ENCODE data around the gene EPHB1. TPM values are rescaled to one million over a fixed set of nuclear protein-coding genes. Genes with fewer than 3 reads are reported as not detected.
A peak's percentile ranks its signal among the peaks of the same experiment; 100 is the strongest.

EPHB1 gene
- total RNA-seq, 1 donor from 2014 or later, result 0.53 TPM

DNA sequence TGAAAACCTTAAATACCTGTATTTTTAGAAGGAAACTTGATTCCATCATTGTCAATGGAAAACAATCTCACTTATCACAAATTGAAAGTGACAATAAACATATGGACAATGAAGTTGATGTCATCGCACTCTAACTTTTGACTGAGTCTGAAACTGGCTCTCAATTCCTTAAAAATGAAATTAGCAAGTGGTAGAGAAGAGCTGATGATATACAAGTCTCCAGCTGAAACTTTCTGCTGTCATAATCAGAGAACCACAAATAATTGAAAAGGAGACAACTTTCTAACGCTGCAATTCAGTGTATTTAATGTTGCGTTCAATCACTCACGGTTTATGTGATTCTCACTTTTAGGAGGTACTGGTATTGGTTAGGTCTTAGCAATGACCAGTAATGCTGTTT is 37.5 kb downstream of the EPHB1 start:
- TF ChIP-seq, protein P1, sequence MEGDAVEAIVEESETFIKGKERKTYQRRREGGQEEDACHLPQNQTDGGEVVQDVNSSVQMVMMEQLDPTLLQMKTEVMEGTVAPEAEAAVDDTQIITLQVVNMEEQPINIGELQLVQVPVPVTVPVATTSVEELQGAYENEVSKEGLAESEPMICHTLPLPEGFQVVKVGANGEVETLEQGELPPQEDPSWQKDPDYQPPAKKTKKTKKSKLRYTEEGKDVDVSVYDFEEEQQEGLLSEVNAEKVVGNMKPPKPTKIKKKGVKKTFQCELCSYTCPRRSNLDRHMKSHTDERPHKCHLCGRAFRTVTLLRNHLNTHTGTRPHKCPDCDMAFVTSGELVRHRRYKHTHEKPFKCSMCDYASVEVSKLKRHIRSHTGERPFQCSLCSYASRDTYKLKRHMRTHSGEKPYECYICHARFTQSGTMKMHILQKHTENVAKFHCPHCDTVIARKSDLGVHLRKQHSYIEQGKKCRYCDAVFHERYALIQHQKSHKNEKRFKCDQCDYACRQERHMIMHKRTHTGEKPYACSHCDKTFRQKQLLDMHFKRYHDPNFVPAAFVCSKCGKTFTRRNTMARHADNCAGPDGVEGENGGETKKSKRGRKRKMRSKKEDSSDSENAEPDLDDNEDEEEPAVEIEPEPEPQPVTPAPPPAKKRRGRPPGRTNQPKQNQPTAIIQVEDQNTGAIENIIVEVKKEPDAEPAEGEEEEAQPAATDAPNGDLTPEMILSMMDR (IDR thresholded peaks at IDR 0.05), result no peak
- H3K27me3 ChIP-seq, result no peaks in the 10 kb centered on the region
- no peaks in the 10 kb centered on the region for H3K9me3 ChIP-seq
- no peaks in the 10 kb centered on the region for H3K36me3 ChIP-seq
- intact Hi-C loops (cut with DNase I), result no loop called here
- H3K4me3 ChIP-seq, result no peak overlapping the region
- no peaks in the 10 kb centered on the region for H3K4me1 ChIP-seq
- DNase-seq (ENCODE audit: low spot score in 2 of 2), result no peak
- no peak overlapping the region for H3K27ac ChIP-seq

DNA sequence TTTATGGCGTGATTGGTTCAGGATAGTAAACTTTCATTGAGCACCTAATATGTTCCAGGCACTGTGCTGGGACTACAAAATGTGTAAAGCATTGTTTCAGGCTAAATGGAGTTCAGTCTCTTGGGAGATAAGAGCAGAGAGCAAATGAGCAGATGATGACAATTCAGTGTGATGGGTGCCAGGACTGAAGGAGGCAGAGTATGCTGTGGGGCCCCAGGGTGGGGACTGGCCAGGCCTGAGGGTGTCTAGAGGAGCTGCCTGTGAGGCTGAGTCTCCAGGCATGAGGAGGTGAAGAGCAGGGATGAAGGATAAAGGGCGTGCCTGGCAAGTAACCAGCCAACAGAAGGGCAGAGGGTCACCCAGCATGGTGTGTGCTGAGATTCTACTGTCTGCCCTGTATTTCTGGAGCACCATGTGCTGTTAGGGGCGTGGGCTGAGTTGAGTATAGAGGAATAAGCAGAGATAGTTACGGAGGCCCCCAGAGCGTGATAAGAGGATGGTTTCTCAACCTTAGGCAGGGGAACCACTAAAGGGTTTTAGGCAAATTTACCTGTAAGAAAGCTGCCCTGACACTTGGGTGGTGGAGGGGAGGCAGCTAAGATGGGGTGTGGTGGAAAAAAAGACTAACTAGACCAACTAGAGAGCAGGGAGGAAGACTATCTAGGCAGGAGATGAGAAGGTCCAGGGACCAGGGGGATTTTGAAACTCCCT is 38.5 kb downstream of the EPHB1 start:
- Histone ChIP-seq H3K27me3 (no peaks in the 10 kb centered on the region), H3K4me1 (no peaks in the 10 kb centered on the region), H3K36me3 (no peaks in the 10 kb centered on the region), H3K27ac (no peak overlapping the region), H3K4me3 (no peak overlapping the region), H3K9me3 (no peaks in the 10 kb centered on the region)
- intact Hi-C loops (cut with DNase I), result no loop called here
- TF ChIP-seq, protein P1 (IDR thresholded peaks at IDR 0.05), result no peak
- DNase-seq (ENCODE audit: low spot score in 2 of 2), result peak in 1 of 2 donors; percentile 33

DNA sequence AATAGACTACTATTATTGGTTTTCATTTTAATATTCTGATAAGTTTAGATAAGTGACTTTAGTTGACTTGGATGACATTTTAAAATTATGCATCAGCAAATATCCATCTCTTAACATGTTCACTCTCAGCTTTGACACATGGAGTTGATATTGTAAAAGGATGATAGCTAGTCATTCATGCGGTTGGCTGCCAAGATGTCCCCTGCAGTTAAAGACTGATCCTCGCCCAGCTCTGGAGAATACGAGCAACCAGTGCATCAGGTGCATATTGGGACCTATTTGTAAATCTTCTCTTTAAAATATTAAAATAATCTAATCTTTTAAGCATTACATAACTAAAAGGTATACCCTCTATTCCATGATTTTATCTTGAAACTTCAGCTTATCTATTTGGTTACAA is 41.9 kb downstream of the EPHB1 start:
- Histone ChIP-seq H3K4me3 (no peak overlapping the region), H3K9me3 (no peaks in the 10 kb centered on the region), H3K36me3 (no peaks in the 10 kb centered on the region), H3K27me3 (no peaks in the 10 kb centered on the region), H3K4me1 (no peaks in the 10 kb centered on the region), H3K27ac (no peak overlapping the region)
- DNase-seq (ENCODE audit: low spot score in 2 of 2), result no peak
- TF ChIP-seq, protein P1 (IDR thresholded peaks at IDR 0.05), result no peak
- intact Hi-C loops (cut with DNase I), result no loop called here

DNA sequence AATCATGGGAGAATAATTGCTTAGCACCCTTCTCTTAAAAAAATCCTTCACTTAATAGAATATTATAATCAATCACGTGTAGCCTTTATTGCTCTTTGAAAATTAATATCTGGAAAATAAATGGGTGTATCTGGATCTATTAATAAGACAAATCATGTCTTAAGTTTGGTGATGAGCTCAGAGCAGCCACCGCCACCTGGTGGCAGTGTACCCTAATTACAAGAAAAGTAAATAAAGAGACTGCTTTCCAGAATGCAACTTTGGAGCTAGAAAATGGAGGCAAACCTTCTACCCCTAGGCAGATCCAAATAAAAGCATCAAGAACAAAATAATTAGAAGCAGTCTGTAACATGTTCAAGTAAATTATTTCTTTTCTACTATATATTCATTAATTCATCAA is 43.5 kb downstream of the EPHB1 start:
- DNase-seq (ENCODE audit: low spot score in 2 of 2), result peak in 1 of 2 donors; percentile 8
- no peaks in the 10 kb centered on the region for H3K9me3 ChIP-seq
- intact Hi-C loops (cut with DNase I), result no loop called here
- H3K4me3 ChIP-seq, result no peak overlapping the region
- no peaks in the 10 kb centered on the region for H3K4me1 ChIP-seq
- no peaks in the 10 kb centered on the region for H3K27me3 ChIP-seq
- no peaks in the 10 kb centered on the region for H3K36me3 ChIP-seq
- H3K27ac ChIP-seq, result no peak overlapping the region
- TF ChIP-seq, protein P1 (IDR thresholded peaks at IDR 0.05), result no peak

DNA sequence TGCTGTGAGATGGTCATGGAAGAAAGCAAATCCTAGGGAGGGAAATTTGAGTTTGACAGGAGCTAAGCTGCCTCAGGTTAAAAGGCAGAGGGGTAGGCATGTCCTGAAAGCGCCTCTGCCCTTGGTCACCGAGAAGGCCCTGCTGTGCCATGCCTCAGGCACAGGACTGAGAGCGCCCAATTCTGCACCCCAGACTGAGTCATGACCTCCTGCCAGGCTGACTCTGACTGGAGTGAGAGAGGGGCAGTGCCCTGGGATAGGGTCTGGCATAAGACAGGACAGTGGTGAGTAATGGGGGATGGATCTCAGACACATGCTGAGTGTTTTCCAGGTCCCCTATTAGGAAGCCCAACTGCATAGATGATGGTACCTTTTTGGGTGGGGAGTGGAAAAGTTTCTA is 44.4 kb downstream of the EPHB1 start:
- Histone ChIP-seq H3K4me3 (no peak overlapping the region), H3K27me3 (no peaks in the 10 kb centered on the region), H3K36me3 (no peaks in the 10 kb centered on the region), H3K4me1 (no peaks in the 10 kb centered on the region), H3K27ac (no peak overlapping the region), H3K9me3 (no peaks in the 10 kb centered on the region)
- intact Hi-C loops (cut with DNase I), result no loop called here
- TF ChIP-seq, protein P1 (IDR thresholded peaks at IDR 0.05), result no peak
- DNase-seq (ENCODE audit: low spot score in 2 of 2), result peak in 1 of 2 donors; percentile 41

All from ascending aorta (tissue), 2 donors.